K562 (cell line): Measurements from ENCODE around the gene STIM1. TPM values are rescaled to one million over a fixed set of nuclear protein-coding genes. Genes with fewer than 3 reads are reported as not detected.

Experiments
- ARID1B ChIP-seq: fragments of 450-650 bp; IDR thresholded peaks from 2 replicates; pipeline ENCODE4 v1.6.1; 2016; ENCODE audit warnings: antibody characterized with exemption, mild to moderate bottlenecking, inconsistent platforms
- ARID2 ChIP-seq: fragments of 450-650 bp; IDR thresholded peaks from 2 replicates; pipeline ENCODE4 v1.6.1; 2017; ENCODE audit warnings: antibody characterized with exemption, mild to moderate bottlenecking
- BACH1 ChIP-seq: fragments of 200-800 bp; sonication (Bioruptor generic); IDR thresholded peaks from 2 replicates; pipeline ENCODE4 v1.6.1; 2016; ENCODE audit warnings: missing genetic modification characterization, missing compliant biosample characterization
- BHLHE40 ChIP-seq: IDR thresholded peaks from 2 replicates; pipeline ENCODE4 v1.6.1; 2011; ENCODE audit warnings: low read length, improper control_type of control experiment
- BRCA1 ChIP-seq, 2 experiments: fragments of 450-650 bp in 1 of 2; sonication (generic) in 1 of 2; formaldehyde crosslinking in 1 of 2; IDR thresholded peaks; 2 replicates each; pipeline versions ENCODE4 v1.5.0 to v1.6.1; 2017 to 2020; ENCODE audit warnings: mild to moderate bottlenecking in 1 of 2, missing genetic modification reagents in 1 of 2
- CAMTA2 ChIP-seq: fragments of 250-450 bp; sonication (Bioruptor Pico); conservative IDR thresholded peaks from 2 replicates; pipeline ENCODE4 v1.5.1; 2022
- DACH1 ChIP-seq: fragments of 450-650 bp; IDR thresholded peaks from 2 replicates; pipeline ENCODE4 v1.6.1; 2018; ENCODE audit not compliant: partially characterized antibody
- ILK ChIP-seq: fragments of 450-650 bp; IDR thresholded peaks from 2 replicates; pipeline ENCODE4 v1.6.1; 2016; ENCODE audit warnings: missing genetic modification characterization, low read depth, mild to moderate bottlenecking, missing compliant biosample characterization, moderate library complexity, borderline replicate concordance
- KAT2B ChIP-seq: IDR thresholded peaks from one replicate; pipeline ENCODE4 v1.6.1; 2012; ENCODE audit warnings: low read depth, mild to moderate bottlenecking, control low read depth, inconsistent platforms, low read length, moderate library complexity
- KDM1A ChIP-seq, 2 experiments: fragments of 450-650 bp; IDR thresholded peaks; 2 replicates each; pipeline ENCODE4 v1.6.1; 2016; ENCODE audit warnings: mild to moderate bottlenecking in 2 of 2
- MEIS2 ChIP-seq: fragments of 450-650 bp; IDR thresholded peaks from 2 replicates; pipeline ENCODE4 v1.6.1; 2014; ENCODE audit warnings: mild to moderate bottlenecking; ENCODE audit not compliant: partially characterized antibody
- NEUROD1 ChIP-seq: fragments of 150-350 bp; IDR thresholded peaks from 2 replicates; pipeline ENCODE4 v1.6.1; 2014; ENCODE audit warnings: borderline replicate concordance, low read length, low read depth; ENCODE audit not compliant: partially characterized antibody
- RCOR1 ChIP-seq, 2 experiments: IDR thresholded peaks; 2 replicates each; pipeline ENCODE4 v1.6.1; 2012; ENCODE audit warnings: low read depth in 2 of 2, low read length in 2 of 2, borderline replicate concordance in 1 of 2, improper control_type of control experiment in 1 of 2
- SIN3A ChIP-seq, 2 experiments: fragments of 150-350 bp in 1 of 2; IDR thresholded peaks; 2 replicates each; pipeline ENCODE4 v1.6.1; 2011 to 2016; ENCODE audit warnings: borderline replicate concordance in 2 of 2, low read depth in 2 of 2, low read length in 2 of 2, mild to moderate bottlenecking in 2 of 2, moderate library complexity in 2 of 2; ENCODE audit not compliant: control insufficient read depth in 1 of 2
- TFAM ChIP-seq: fragments of 250-450 bp; sonication (Bioruptor Pico); conservative IDR thresholded peaks from 2 replicates; pipeline ENCODE4 v1.5.0; 2021; ENCODE audit warnings: mild to moderate bottlenecking, moderate library complexity
- ZBTB8A ChIP-seq: fragments of 450-650 bp; IDR thresholded peaks from 2 replicates; pipeline ENCODE4 v1.6.1; 2018; ENCODE audit warnings: mild to moderate bottlenecking, moderate library complexity; ENCODE audit not compliant: partially characterized antibody
- ZNF197 ChIP-seq: fragments of 200-800 bp; sonication (Bioruptor generic); IDR thresholded peaks from 2 replicates; pipeline ENCODE4 v1.6.1; 2016; ENCODE audit warnings: low read depth, missing genetic modification characterization, missing compliant biosample characterization
- ZNF23 ChIP-seq: fragments of 250-450 bp; sonication (Bioruptor Pico); IDR thresholded peaks from 2 replicates; pipeline ENCODE4 v1.4.0; 2020; ENCODE audit warnings: mild to moderate bottlenecking
- ZNF79 ChIP-seq: fragments of 250-450 bp; sonication (Bioruptor Pico); IDR thresholded peaks from 2 replicates; pipeline ENCODE4 v1.4.0; 2020; ENCODE audit warnings: low read depth, mild to moderate bottlenecking, moderate library complexity
- polyA plus RNA-seq, 8 experiments: library from polyadenylated mRNA; depleted of rRNA in 4 of 8; stranded (reverse) in 5 of 8; unstranded in 3 of 8; fragments of >200 nt; fragmentation: Nextera tagmentation in 2 of 8; fragmentation: Illumina TruSeq in 1 of 8; extraction: Ambion mirVana in 2 of 8; extraction: Trizol in 1 of 8; gene quantifications; 2 replicates each; pipeline versions ENCODE4 v1.2.1 to v1.2.3, GENCODE V29; 2011 to 2014; ENCODE audit warnings: inconsistent platforms in 1 of 8, missing spikeins in 1 of 8
- total RNA-seq, 7 experiments: library from RNA; depleted of rRNA in 6 of 7; stranded (reverse); fragments of >200 nt in 6 of 7; fragmentation: Illumina TruSeq in 2 of 7; extraction: Trizol in 2 of 7; gene quantifications; 2 replicates each; pipeline versions ENCODE4 v1.2.1 to v1.2.3, GENCODE V29; 2011 to 2021; ENCODE audit warnings: low replicate concordance in 1 of 7
- TF ChIP-seq, protein P1 (sequence below): IDR thresholded peaks from 2 replicates; pipeline ENCODE4 v1.6.1; 2011; ENCODE audit warnings: borderline replicate concordance, low read depth, mild to moderate bottlenecking, moderate library complexity, low read length; ENCODE audit not compliant: insufficient read depth, poor library complexity, severe bottlenecking
- TF ChIP-seq, protein P2 (sequence below): sonication (generic); formaldehyde crosslinking; IDR thresholded peaks from 2 replicates; pipeline ENCODE4 v1.4.0; 2020; ENCODE audit warnings: mild to moderate bottlenecking, missing genetic modification reagents
- TF ChIP-seq, protein P3 (sequence below): fragments of 450-650 bp; IDR thresholded peaks from one replicate; pipeline ENCODE4 v1.6.1; 2018; ENCODE audit warnings: mild to moderate bottlenecking, moderate library complexity; ENCODE audit not compliant: partially characterized antibody

The STIM1 gene
- total and polyA plus RNA-seq, 9 of the 15 experiments (the other 6 are each of a cell fraction or from before 2014, with no cell fraction given) = 7.7 to 50.5 (median 22.5) TPM

DNA sequence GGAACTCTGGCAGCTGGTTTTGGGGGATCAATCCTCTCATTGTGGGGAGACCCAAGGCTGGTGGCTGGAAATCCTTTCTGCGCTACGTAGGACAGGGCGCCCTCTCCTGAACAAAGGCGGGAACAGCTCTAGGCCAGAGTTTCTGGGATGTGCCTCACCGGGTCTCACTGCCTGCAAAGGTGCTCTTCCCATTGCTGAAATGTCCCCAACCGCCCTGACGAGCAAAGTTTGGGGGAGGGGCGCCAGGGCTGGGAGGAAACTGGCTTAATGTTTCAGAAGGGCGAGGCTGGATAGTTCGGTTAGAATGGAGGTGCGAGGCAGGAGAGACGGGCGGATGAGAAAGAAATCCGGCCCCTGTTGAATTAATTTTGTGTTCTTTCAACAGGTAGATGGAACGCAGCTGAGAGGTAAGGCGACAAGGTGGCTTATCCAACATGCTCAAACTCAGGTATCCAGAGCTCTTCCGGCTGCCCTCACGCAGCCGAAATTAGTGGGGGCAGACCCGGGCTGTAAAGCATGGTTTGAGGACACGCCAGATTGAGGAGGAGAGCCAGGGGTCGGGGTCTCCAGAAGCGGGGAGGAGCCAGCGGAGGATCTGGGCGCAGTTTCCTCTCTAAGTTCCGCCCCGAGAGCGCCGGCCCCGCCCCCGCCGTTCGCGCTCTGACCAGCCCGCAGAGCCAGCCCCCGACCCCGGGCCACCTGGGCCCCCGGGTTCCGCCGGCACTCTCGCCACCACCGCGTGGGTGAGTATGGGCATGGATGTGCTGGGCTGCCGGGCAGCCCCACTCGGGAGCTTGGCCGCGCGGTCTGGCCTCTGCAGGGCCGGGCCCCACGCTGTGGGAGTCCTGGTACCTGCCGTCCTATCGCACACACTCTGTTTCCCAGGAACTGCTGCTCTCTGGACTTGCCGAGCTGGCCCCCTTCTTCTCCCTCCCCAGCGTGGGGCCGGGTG is 47.3 kb upstream of the STIM1 start, which contains the start of gene PGAP2 (continued):
- no peak for TF ChIP-seq ZNF197 (CRISPR knock-in tag)
- TF ChIP-seq ZNF79 (CRISPR knock-in tag) = no peak
- no peak for TF ChIP-seq ARID2
- 0 out of 2 replicates have a peak, but pooled peaks have one; percentile 42 for TF ChIP-seq BHLHE40
- TF ChIP-seq KAT2B = no peak
- no peak for TF ChIP-seq TFAM (CRISPR knock-in tag)
- TF ChIP-seq DACH1 = no peak
- TF ChIP-seq KDM1A (IDR thresholded peaks at IDR 0.05) = no peak
- no peak for TF ChIP-seq MEIS2
- no peak for TF ChIP-seq ZNF23
- no peak for TF ChIP-seq ZBTB8A
- TF ChIP-seq CAMTA2 (CRISPR knock-in tag) = no peak
- TF ChIP-seq, protein P1, sequence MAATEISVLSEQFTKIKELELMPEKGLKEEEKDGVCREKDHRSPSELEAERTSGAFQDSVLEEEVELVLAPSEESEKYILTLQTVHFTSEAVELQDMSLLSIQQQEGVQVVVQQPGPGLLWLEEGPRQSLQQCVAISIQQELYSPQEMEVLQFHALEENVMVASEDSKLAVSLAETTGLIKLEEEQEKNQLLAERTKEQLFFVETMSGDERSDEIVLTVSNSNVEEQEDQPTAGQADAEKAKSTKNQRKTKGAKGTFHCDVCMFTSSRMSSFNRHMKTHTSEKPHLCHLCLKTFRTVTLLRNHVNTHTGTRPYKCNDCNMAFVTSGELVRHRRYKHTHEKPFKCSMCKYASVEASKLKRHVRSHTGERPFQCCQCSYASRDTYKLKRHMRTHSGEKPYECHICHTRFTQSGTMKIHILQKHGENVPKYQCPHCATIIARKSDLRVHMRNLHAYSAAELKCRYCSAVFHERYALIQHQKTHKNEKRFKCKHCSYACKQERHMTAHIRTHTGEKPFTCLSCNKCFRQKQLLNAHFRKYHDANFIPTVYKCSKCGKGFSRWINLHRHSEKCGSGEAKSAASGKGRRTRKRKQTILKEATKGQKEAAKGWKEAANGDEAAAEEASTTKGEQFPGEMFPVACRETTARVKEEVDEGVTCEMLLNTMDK = no peak
- TF ChIP-seq BACH1 = no peak
- TF ChIP-seq NEUROD1 = no peak
- TF ChIP-seq ILK = no peak
- TF ChIP-seq ARID1B = peak; percentile 25; the same call in 1 of the 2 replicates
- peak in 1 of 2 experiments; percentile 35; a peak in 1 of 4 replicates for TF ChIP-seq SIN3A (IDR thresholded peaks at IDR 0.05; ENCODE audit: borderline replicate concordance in 2 of 2, control insufficient read depth in 1 of 2, low read depth in 2 of 2, low read length in 2 of 2)
- TF ChIP-seq, protein P2, sequence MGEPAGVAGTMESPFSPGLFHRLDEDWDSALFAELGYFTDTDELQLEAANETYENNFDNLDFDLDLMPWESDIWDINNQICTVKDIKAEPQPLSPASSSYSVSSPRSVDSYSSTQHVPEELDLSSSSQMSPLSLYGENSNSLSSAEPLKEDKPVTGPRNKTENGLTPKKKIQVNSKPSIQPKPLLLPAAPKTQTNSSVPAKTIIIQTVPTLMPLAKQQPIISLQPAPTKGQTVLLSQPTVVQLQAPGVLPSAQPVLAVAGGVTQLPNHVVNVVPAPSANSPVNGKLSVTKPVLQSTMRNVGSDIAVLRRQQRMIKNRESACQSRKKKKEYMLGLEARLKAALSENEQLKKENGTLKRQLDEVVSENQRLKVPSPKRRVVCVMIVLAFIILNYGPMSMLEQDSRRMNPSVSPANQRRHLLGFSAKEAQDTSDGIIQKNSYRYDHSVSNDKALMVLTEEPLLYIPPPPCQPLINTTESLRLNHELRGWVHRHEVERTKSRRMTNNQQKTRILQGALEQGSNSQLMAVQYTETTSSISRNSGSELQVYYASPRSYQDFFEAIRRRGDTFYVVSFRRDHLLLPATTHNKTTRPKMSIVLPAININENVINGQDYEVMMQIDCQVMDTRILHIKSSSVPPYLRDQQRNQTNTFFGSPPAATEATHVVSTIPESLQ (CRISPR knock-in tag) = no peak; the same call in 1 of the 2 replicates
- peak in 1 of 2 experiments; percentile 83; a peak in 2 of 4 replicates for TF ChIP-seq RCOR1 (IDR thresholded peaks at IDR 0.05; ENCODE audit: borderline replicate concordance in 1 of 2, low read depth in 2 of 2, low read length in 2 of 2)
- TF ChIP-seq BRCA1 (IDR thresholded peaks at IDR 0.05) = no peak
- TF ChIP-seq BRCA1 (CRISPR knock-in tag; IDR thresholded peaks at IDR 0.05) = no peak
- TF ChIP-seq, protein P3, sequence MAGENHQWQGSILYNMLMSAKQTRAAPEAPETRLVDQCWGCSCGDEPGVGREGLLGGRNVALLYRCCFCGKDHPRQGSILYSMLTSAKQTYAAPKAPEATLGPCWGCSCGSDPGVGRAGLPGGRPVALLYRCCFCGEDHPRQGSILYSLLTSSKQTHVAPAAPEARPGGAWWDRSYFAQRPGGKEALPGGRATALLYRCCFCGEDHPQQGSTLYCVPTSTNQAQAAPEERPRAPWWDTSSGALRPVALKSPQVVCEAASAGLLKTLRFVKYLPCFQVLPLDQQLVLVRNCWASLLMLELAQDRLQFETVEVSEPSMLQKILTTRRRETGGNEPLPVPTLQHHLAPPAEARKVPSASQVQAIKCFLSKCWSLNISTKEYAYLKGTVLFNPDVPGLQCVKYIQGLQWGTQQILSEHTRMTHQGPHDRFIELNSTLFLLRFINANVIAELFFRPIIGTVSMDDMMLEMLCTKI = no peak
